GM12878 (cell line): ENCODE measurements around the gene PPP4R1. TPM values are rescaled to one million over a fixed set of nuclear protein-coding genes. Genes with fewer than 3 reads are reported as not detected.

ENCODE experiments used
- ATAC-seq: fragments of 200-7000 bp; cut with Tn5 transposase; 3 replicates; pipeline ENCODE4 v1.9.1; 2020; ENCODE audit warnings: mild to moderate bottlenecking, moderate library complexity
- BruUV-seq: library from RNA; stranded (reverse); fragments of 400-500 nt; replicated peaks from 2 replicates; lab custom pipeline; 2021; lab: Mats Ljungman, UMichigan
- CTCF ChIA-PET: fragments of 300-600 bp; sonication (Branson Sonifier 250); formaldehyde crosslinking; extraction: SDS; loops from one replicate; lab custom pipeline; 2021; ENCODE audit warnings: inconsistent platforms; lab: Yijun Ruan, JAX
- POLR2A ChIA-PET: fragments of 350-600 bp; formaldehyde crosslinking; extraction: SDS; loops from one replicate; lab custom pipeline; 2021; ENCODE audit warnings: inconsistent platforms; lab: Charles Lee
- RAD21 ChIA-PET: fragments of 300-600 bp; sonication (Branson Sonifier 250); formaldehyde crosslinking; loops from one replicate; lab custom pipeline; 2023; ENCODE audit warnings: antibody characterized with exemption; ENCODE audit not compliant: unreplicated experiment; lab: Charles Lee
- SMC1A ChIA-PET: fragments of 300-600 bp; sonication (Branson Sonifier 250); formaldehyde crosslinking; loops from one replicate; lab custom pipeline; 2023; ENCODE audit not compliant: unreplicated experiment, uncharacterized antibody; lab: Charles Lee
- DNase-seq: peaks from one replicate; pipeline ENCODE4 v3.0.0-alpha.2; 2011; ENCODE audit warnings: low read depth, low spot score
- FAIRE-seq: peaks from 3 replicates; lab custom pipeline; 2011; peaks lifted over from hg19 to GRCh38; lab: Jason Lieb, UNC
- H2AFZ ChIP-seq: 2 replicates; pipeline ENCODE4 v1.6.0; 2011; ENCODE audit warnings: low read depth, low read length, control low read depth; ENCODE audit not compliant: control insufficient read depth
- H3K27ac ChIP-seq: 2 replicates; pipeline ENCODE4 v1.5.1; 2011; ENCODE audit warnings: control low read depth; ENCODE audit not compliant: control insufficient read depth, insufficient read depth
- H3K27me3 ChIP-seq, 2 experiments: replicated peaks in 1 of 2; 2 replicates each; pipeline versions ENCODE4 v1.6.0 to v1.6.1; 2011; ENCODE audit warnings: low read length in 1 of 2; ENCODE audit not compliant: control insufficient read depth in 2 of 2, insufficient read depth in 2 of 2
- H3K36me3 ChIP-seq, 2 experiments: 2 replicates each; pipeline ENCODE4 v1.5.1; 2011; ENCODE audit warnings: low read length in 1 of 2; ENCODE audit not compliant: control insufficient read depth in 2 of 2, insufficient read depth in 2 of 2
- H3K4me1 ChIP-seq: 2 replicates; pipeline ENCODE4 v1.6.1; 2011; ENCODE audit warnings: mild to moderate bottlenecking, low read length, moderate library complexity, mixed read lengths; ENCODE audit not compliant: control insufficient read depth, insufficient read depth
- H3K4me2 ChIP-seq: 2 replicates; pipeline ENCODE4 v1.6.0; 2011; ENCODE audit warnings: control low read depth; ENCODE audit not compliant: control insufficient read depth, insufficient read depth
- H3K4me3 ChIP-seq: fragments of 200-600 bp; sonication (generic); 2 replicates; pipeline ENCODE4 v1.5.1; 2016
- H3K79me2 ChIP-seq: 2 replicates; pipeline ENCODE4 v1.6.0; 2011; ENCODE audit warnings: low read length; ENCODE audit not compliant: control insufficient read depth, insufficient read depth
- H3K9ac ChIP-seq: 2 replicates; pipeline ENCODE4 v1.8.0; 2011; ENCODE audit warnings: low read length, control low read depth, mixed read lengths; ENCODE audit not compliant: control insufficient read depth, insufficient read depth
- H3K9me3 ChIP-seq: replicated peaks from 3 replicates; pipeline ENCODE4 v1.5.1; 2011; ENCODE audit warnings: mild to moderate bottlenecking, low read length; ENCODE audit not compliant: control insufficient read depth, insufficient read depth
- H4K20me1 ChIP-seq: 2 replicates; pipeline ENCODE4 v1.6.0; 2011; ENCODE audit not compliant: control insufficient read depth, insufficient read depth
- DPF2 ChIP-seq: fragments of 450-650 bp; IDR thresholded peaks from 2 replicates; pipeline ENCODE4 v1.6.1; 2017; ENCODE audit warnings: mild to moderate bottlenecking
- JUND ChIP-seq: IDR thresholded peaks from 2 replicates; pipeline ENCODE4 v1.6.1; 2012; ENCODE audit warnings: low read depth, mild to moderate bottlenecking, low read length, improper control_type of control experiment, moderate library complexity
- POLR2AphosphoS2 ChIP-seq: IDR thresholded peaks from 2 replicates; pipeline ENCODE4 v1.6.1; 2011; ENCODE audit warnings: low read depth, mild to moderate bottlenecking, low read length, improper control_type of control experiment, moderate library complexity
- RELB ChIP-seq: fragments of 450-650 bp; IDR thresholded peaks from 2 replicates; pipeline ENCODE4 v1.6.1; 2017; ENCODE audit warnings: low read depth, mild to moderate bottlenecking, moderate library complexity
- WGBS: methylation state at CpG from one replicate; pipeline ENCODE4 v1.1.6; 2016; ENCODE audit warnings: low lambda C conversion rate; ENCODE audit not compliant: insufficient replicate concordance, insufficient coverage; ENCODE audit errors: missing lambda C conversion rate; 5-methylcytosine and 5-hydroxymethylcytosine counted together
- in situ Hi-C: fragments of 300-500 bp; cut with MboI; formaldehyde crosslinking; loops from 9 replicates; pipeline ENCODE4 v1.14.3; 2018; ENCODE audit warnings: mixed read lengths
- intact Hi-C: fragments of 100-400 bp; cut with micrococcal nuclease; formaldehyde crosslinking; loops from one replicate; pipeline ENCODE4 v1.14.2; 2022; ENCODE audit not compliant: unreplicated experiment
- polyA plus RNA-seq, 11 experiments: library from polyadenylated mRNA; depleted of rRNA in 4 of 11; unstranded in 6 of 11; stranded (reverse) in 5 of 11; fragments of >200 nt; fragmentation: Nextera tagmentation in 4 of 11; fragmentation: Illumina TruSeq in 1 of 11; extraction: Ambion mirVana in 4 of 11; extraction: Trizol in 1 of 11; gene quantifications; 1 replicate in 1 of 11; 2 replicates in 10 of 11; pipeline versions ENCODE4 v1.2.1 to v1.2.3, GENCODE V29; 2011 to 2016; ENCODE audit warnings: inconsistent platforms in 2 of 11, missing spikeins in 2 of 11, low read depth in 1 of 11
- total RNA-seq, 4 experiments: library from RNA; depleted of rRNA in 3 of 4; stranded (reverse); fragments of >200 nt in 3 of 4; fragmentation: Illumina TruSeq in 1 of 4; extraction: Trizol in 1 of 4; gene quantifications; 2 replicates each; pipeline versions ENCODE4 v1.2.1 to v1.2.3, GENCODE V29; 2013 to 2021
- TF ChIP-seq, protein P1 (sequence below): IDR thresholded peaks from 2 replicates; pipeline ENCODE4 v1.6.1; 2012; ENCODE audit warnings: low read length, inconsistent platforms

Gene PPP4R1
- total and polyA plus RNA-seq, 10 of the 15 experiments (the other 5 are each of a cell fraction or from before 2014, with no cell fraction given), result 10.9 to 44.4 (median 26.0) TPM

DNA sequence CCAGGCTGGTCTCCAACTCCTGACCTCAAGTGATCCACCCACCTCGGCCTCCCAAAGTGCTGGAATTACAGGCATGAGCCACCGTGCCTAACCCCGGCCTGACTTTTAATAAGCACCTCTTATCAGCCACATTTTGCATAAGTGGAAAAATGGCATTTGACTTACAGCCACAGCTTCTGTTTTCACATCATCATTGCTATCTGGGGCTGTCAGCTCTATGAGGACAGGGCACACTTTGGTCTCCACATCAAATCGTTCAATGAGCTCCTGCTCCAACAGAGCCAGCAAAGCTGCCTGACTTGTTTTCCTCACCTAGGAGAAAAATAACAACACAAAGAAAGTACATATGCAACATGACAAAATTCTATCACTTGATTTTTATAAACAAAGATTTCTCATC is 26.4 kb downstream of the PPP4R1 start:
- BruUV-seq, result no TSS peak
- Histone ChIP-seq H3K27ac (no peak overlapping the region), H3K9me3 (no peaks in the 10 kb centered on the region; the same call in 2 of the 3 replicates), H3K9ac (no peak overlapping the region), H3K4me1 (no peaks in the 10 kb centered on the region), H3K79me2 (no peaks in the 10 kb centered on the region), H3K27me3 (no peaks in the 10 kb centered on the region), H3K36me3 (peaks cover 1 to 7% of the 10 kb centered on the region in 2 experiments; a peak in 3 of 4 replicates), H3K4me2 (no peak overlapping the region), H3K4me3 (no peak overlapping the region), H4K20me1 (no peaks in the 10 kb centered on the region), H2AFZ (no peak overlapping the region)
- ChIA-PET RAD21 (no interaction called here), CTCF (interaction anchor here (0.8 kb wide), 1 partner anchor 25 kb away, joined by 4 read pairs; no protein-coding TSS in a partner anchor), SMC1A (no interaction called here), POLR2A (no interaction called here)
- in situ Hi-C loops, result no loop called here
- DNase-seq, result no peak
- TF ChIP-seq POLR2AphosphoS2, result no peak
- intact Hi-C loops, result no loop called here
- FAIRE-seq, result no peak
- 66% methylated on average over 4 of the region's 4 CpGs for WGBS
- ATAC-seq, result no peak

DNA sequence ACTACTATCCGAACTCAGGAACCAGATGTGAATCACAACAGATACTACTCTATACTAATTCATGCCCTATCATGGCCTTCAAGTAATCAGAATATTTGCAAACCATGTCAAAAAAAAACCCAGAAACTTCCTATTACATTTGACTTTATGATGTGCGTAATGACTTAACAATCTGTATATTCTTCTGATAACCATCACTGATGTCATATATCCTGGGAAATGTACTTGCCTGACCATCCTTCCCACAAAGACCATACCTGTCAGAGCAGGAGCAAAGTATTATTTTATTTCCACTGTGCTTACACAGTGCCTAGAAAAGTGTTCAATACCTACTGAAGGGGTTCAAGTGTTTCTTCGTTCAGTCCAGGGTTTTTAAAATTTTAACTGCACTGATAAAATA is 27.5 kb downstream of the PPP4R1 start:
- H3K4me1 ChIP-seq, result no peaks in the 10 kb centered on the region
- H3K9ac ChIP-seq, result no peak overlapping the region
- TF ChIP-seq, protein P1, sequence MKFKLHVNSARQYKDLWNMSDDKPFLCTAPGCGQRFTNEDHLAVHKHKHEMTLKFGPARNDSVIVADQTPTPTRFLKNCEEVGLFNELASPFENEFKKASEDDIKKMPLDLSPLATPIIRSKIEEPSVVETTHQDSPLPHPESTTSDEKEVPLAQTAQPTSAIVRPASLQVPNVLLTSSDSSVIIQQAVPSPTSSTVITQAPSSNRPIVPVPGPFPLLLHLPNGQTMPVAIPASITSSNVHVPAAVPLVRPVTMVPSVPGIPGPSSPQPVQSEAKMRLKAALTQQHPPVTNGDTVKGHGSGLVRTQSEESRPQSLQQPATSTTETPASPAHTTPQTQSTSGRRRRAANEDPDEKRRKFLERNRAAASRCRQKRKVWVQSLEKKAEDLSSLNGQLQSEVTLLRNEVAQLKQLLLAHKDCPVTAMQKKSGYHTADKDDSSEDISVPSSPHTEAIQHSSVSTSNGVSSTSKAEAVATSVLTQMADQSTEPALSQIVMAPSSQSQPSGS, result no peak
- TF ChIP-seq DPF2 (no peak), RELB (no peak), JUND (no peak)
- H3K4me3 ChIP-seq, result no peak overlapping the region
- H3K27ac ChIP-seq, result no peak overlapping the region
- no peaks in the 10 kb centered on the region for H3K27me3 ChIP-seq
- H3K9me3 ChIP-seq, result no peaks in the 10 kb centered on the region; the same call in 2 of the 3 replicates
- no TSS peak for BruUV-seq
- no peak for FAIRE-seq
- WGBS, result 96% methylated on average over 3 of the region's 3 CpGs
- intact Hi-C loops (no loop called here), in situ Hi-C loops (no loop called here)
- H4K20me1 ChIP-seq, result no peaks in the 10 kb centered on the region
- H3K4me2 ChIP-seq, result no peak overlapping the region
- peaks cover 1 to 7% of the 10 kb centered on the region in 2 experiments; a peak in 3 of 4 replicates for H3K36me3 ChIP-seq
- ChIA-PET CTCF (no interaction called here), POLR2A (no interaction called here), SMC1A (no interaction called here), RAD21 (no interaction called here)
- no peak overlapping the region for H2AFZ ChIP-seq
- no peaks in the 10 kb centered on the region for H3K79me2 ChIP-seq
- DNase-seq, result no peak
- ATAC-seq, result no peak
